Germinal center (tissue), 1 donor: ENCODE results near the gene GCNT1.
A peak's percentile ranks its signal among the peaks of the same experiment; 100 is the strongest.
"Not testable (repeated sequence)": the region's sequence is repeated elsewhere in the genome, so short reads cannot be mapped to it uniquely, and the experiment has no call there.

ENCODE experiments used
- DNase-seq: peaks from one replicate; pipeline ENCODE4 v3.0.0; 2012; ENCODE audit warnings: mixed read lengths, low spot score

The GCNT1 gene

GRCh38 chr9:76458903-76459693 is at the start of gene GCNT1:
TSS of gene GCNT1 (plus strand) at chr9:76459182. CDS start at chr9:76502382, 43,200 bp downstream.
- DNase-seq, result peak; percentile 96

- no peak for DNase-seq
Measured at GRCh38 chr9:76412638-76413037, 46.3 kb upstream of the GCNT1 start.

- DNase-seq, result no peak
Measured at GRCh38 chr9:76413658-76414057, 45.3 kb upstream of the GCNT1 start.

- DNase-seq, result no peak
Measured at GRCh38 chr9:76414661-76415060, 44.3 kb upstream of the GCNT1 start.

- DNase-seq, result no peak
Measured at GRCh38 chr9:76415154-76415553, 43.8 kb upstream of the GCNT1 start.

GRCh38 chr9:76415731-76416130 is 43.3 kb upstream of the GCNT1 start:
- no peak for DNase-seq

GRCh38 chr9:76417394-76417793 is 41.6 kb upstream of the GCNT1 start:
- DNase-seq, result no peak

GRCh38 chr9:76419782-76420380 is 39.1 kb upstream of the GCNT1 start:
- peak; percentile 20 for DNase-seq

GRCh38 chr9:76423216-76424177 is 35.5 kb upstream of the GCNT1 start:
- DNase-seq, result no peak

GRCh38 chr9:76424491-76424890 is 34.5 kb upstream of the GCNT1 start:
- no peak for DNase-seq

- DNase-seq, result no peak
Measured at GRCh38 chr9:76425677-76426453, 33.1 kb upstream of the GCNT1 start.

- no peak for DNase-seq
Measured at GRCh38 chr9:76426807-76427419, 32.1 kb upstream of the GCNT1 start.

- DNase-seq, result no peak
Measured at GRCh38 chr9:76431601-76432000, 27.4 kb upstream of the GCNT1 start.

GRCh38 chr9:76433406-76433805 is 25.6 kb upstream of the GCNT1 start:
- DNase-seq, result no peak

GRCh38 chr9:76433836-76434235 is 25.1 kb upstream of the GCNT1 start:
- DNase-seq, result no peak

GRCh38 chr9:76434897-76435296 is 24.1 kb upstream of the GCNT1 start:
- not testable (repeated sequence) for DNase-seq

GRCh38 chr9:76437017-76437699 is 21.8 kb upstream of the GCNT1 start:
- DNase-seq, result not testable (repeated sequence)

- no peak for DNase-seq
Measured at GRCh38 chr9:76438841-76439588, 20.0 kb upstream of the GCNT1 start.

GRCh38 chr9:76441551-76442322 is 17.2 kb upstream of the GCNT1 start:
- DNase-seq, result no peak
